SK-N-SH (cell line): Measurements from ENCODE around the gene AUTS2. TPM values are rescaled to one million over a fixed set of nuclear protein-coding genes. Genes with fewer than 3 reads are reported as not detected.

Experiments
- CTCF ChIA-PET: fragments of 300-600, 350-600 bp; formaldehyde crosslinking; extraction: SDS; loops from one replicate; lab custom pipeline; 2021; lab: Yijun Ruan, JAX
- POLR2A ChIA-PET: fragments of 350-600 bp; sonication (Branson Sonifier 250); formaldehyde crosslinking; extraction: SDS; loops from one replicate; lab custom pipeline; 2020; ENCODE audit warnings: antibody characterized with exemption, inconsistent platforms; lab: Yijun Ruan, JAX
- DNase-seq: peaks from one replicate; pipeline ENCODE4 v3.0.0; 2012
- H2AFZ ChIP-seq: fragments of 200-600 bp; sonication (generic); 2 replicates; pipeline ENCODE4 v1.8.1; 2016; ENCODE audit warnings: antibody characterized with exemption, mild to moderate bottlenecking, low read depth
- H3F3A ChIP-seq: fragments of 200-600 bp; sonication (generic); replicated peaks from 2 replicates; pipeline ENCODE3; 2016; ENCODE audit warnings: antibody characterized with exemption, mild to moderate bottlenecking; ENCODE audit not compliant: insufficient read depth
- H3K27ac ChIP-seq, 2 experiments: fragments of 200-500 bp in 1 of 2; fragments of 200-600 bp in 1 of 2; sonication (Bioruptor generic) in 1 of 2; sonication (generic), shearing (Covaris generic) in 1 of 2; 2 replicates each; pipeline versions ENCODE4 v1.5.1 to v1.6.1; 2014 to 2016; ENCODE audit warnings: low read depth in 2 of 2, inconsistent platforms in 1 of 2, low read length in 1 of 2, mild to moderate bottlenecking in 1 of 2, mixed read lengths in 1 of 2
- H3K27me3 ChIP-seq: fragments of 200-600 bp; sonication (generic), shearing (Covaris generic); 2 replicates; pipeline ENCODE4 v1.6.1; 2016; ENCODE audit warnings: mixed run types; ENCODE audit not compliant: insufficient read depth
- H3K36me3 ChIP-seq, 2 experiments: fragments of 200-500 bp in 1 of 2; fragments of 200-600 bp in 1 of 2; sonication (Bioruptor generic) in 1 of 2; sonication (generic) in 1 of 2; replicated peaks in 1 of 2; 2 replicates each; pipeline versions ENCODE3 to v1.5.1; 2014 to 2016; ENCODE audit warnings: low read length in 1 of 2, mild to moderate bottlenecking in 1 of 2; ENCODE audit not compliant: insufficient read depth in 2 of 2, control insufficient read depth in 1 of 2
- H3K4me1 ChIP-seq, 2 experiments: fragments of 200-500 bp in 1 of 2; fragments of 200-600 bp in 1 of 2; sonication (Bioruptor generic) in 1 of 2; sonication (generic), shearing (Covaris generic) in 1 of 2; 2 replicates each; pipeline versions ENCODE4 v1.5.1 to v1.6.1; 2014 to 2016; ENCODE audit warnings: low read depth in 1 of 2, low read length in 1 of 2, mixed run types in 1 of 2; ENCODE audit not compliant: insufficient read depth in 2 of 2, control insufficient read depth in 1 of 2
- H3K4me2 ChIP-seq: fragments of 200-600 bp; sonication (generic), shearing (Covaris generic); 2 replicates; pipeline ENCODE4 v1.6.1; 2017; ENCODE audit warnings: mixed run types
- H3K4me3 ChIP-seq, 2 experiments: fragments of 200-500 bp in 1 of 2; fragments of 200-600 bp in 1 of 2; sonication (Bioruptor generic) in 1 of 2; sonication (generic), shearing (Covaris generic) in 1 of 2; 2 replicates each; pipeline versions ENCODE4 v1.5.1 to v1.8.1; 2014 to 2016; ENCODE audit warnings: low read depth in 2 of 2, inconsistent platforms in 1 of 2, low read length in 1 of 2, mild to moderate bottlenecking in 1 of 2, mixed read lengths in 1 of 2, moderate library complexity in 1 of 2
- H3K79me2 ChIP-seq: fragments of 200-600 bp; sonication (generic); 2 replicates; pipeline ENCODE4 v1.8.1; 2017; ENCODE audit warnings: mild to moderate bottlenecking; ENCODE audit not compliant: insufficient read depth
- H3K9ac ChIP-seq: fragments of 200-600 bp; sonication (generic); 2 replicates; pipeline ENCODE4 v1.6.1; 2017; ENCODE audit warnings: mixed run types
- H3K9me2 ChIP-seq: fragments of 200-600 bp; sonication (generic); 2 replicates; pipeline ENCODE4 v1.6.1; 2017; ENCODE audit warnings: mixed run types
- H3K9me3 ChIP-seq: fragments of 200-600 bp; sonication (generic); 2 replicates; pipeline ENCODE4 v1.6.1; 2017; ENCODE audit warnings: mixed run types, mild to moderate bottlenecking, moderate library complexity
- H4K20me1 ChIP-seq: fragments of 200-600 bp; sonication (generic); 2 replicates; pipeline ENCODE4 v1.6.1; 2017; ENCODE audit warnings: mild to moderate bottlenecking, mixed run types; ENCODE audit not compliant: insufficient read depth
- CTCF ChIP-seq: fragments of 200-600 bp; sonication (generic); IDR thresholded peaks from 2 replicates; pipeline ENCODE4 v1.6.1; 2017; ENCODE audit warnings: antibody characterized with exemption, mild to moderate bottlenecking, moderate library complexity
- ELF1 ChIP-seq: IDR thresholded peaks from 2 replicates; pipeline ENCODE4 v1.4.0; 2012
- EP300 ChIP-seq, 2 experiments: IDR thresholded peaks; 2 replicates each; pipeline versions ENCODE4 v1.4.0 to v1.6.1; 2012; ENCODE audit warnings: borderline replicate concordance in 1 of 2, low read depth in 1 of 2, low read length in 1 of 2
- FOXJ3 ChIP-seq: sonication (generic); formaldehyde crosslinking; IDR thresholded peaks from 2 replicates; pipeline ENCODE4 v1.5.1; 2020; ENCODE audit warnings: mild to moderate bottlenecking, missing genetic modification reagents
- GATA2 ChIP-seq: sonication (generic); formaldehyde crosslinking; IDR thresholded peaks from 2 replicates; pipeline ENCODE4 v1.5.0; 2020; ENCODE audit warnings: mild to moderate bottlenecking, missing genetic modification reagents
- IRF3 ChIP-seq: fragments of 150-350 bp; IDR thresholded peaks from 2 replicates; pipeline ENCODE4 v1.6.1; 2016; ENCODE audit warnings: mild to moderate bottlenecking, low read depth, low read length
- MAX ChIP-seq: IDR thresholded peaks from 2 replicates; pipeline ENCODE4 v1.4.0; 2012; ENCODE audit warnings: low read depth
- MXI1 ChIP-seq: IDR thresholded peaks from 2 replicates; pipeline ENCODE4 v1.6.1; 2012; ENCODE audit warnings: mild to moderate bottlenecking, low read depth, low read length, improper control_type of control experiment
- NRF1 ChIP-seq: IDR thresholded peaks from 2 replicates; pipeline ENCODE4 v1.6.1; 2012; ENCODE audit warnings: low read depth, mild to moderate bottlenecking, low read length
- POLR2AphosphoS5 ChIP-seq: IDR thresholded peaks from 2 replicates; pipeline ENCODE4 v1.6.1; 2012; ENCODE audit warnings: low read depth, low read length
- RCOR1 ChIP-seq: fragments of 150-350 bp; IDR thresholded peaks from 2 replicates; pipeline ENCODE4 v1.6.1; 2017; ENCODE audit warnings: antibody characterized with exemption, low read length
- RFX5 ChIP-seq: IDR thresholded peaks from 2 replicates; pipeline ENCODE4 v1.6.1; 2012; ENCODE audit warnings: mild to moderate bottlenecking, improper control_type of control experiment, low read length
- RXRA ChIP-seq: IDR thresholded peaks from 2 replicates; pipeline ENCODE4 v1.4.0; 2012; ENCODE audit warnings: low read depth, mild to moderate bottlenecking, borderline replicate concordance
- SIN3A ChIP-seq: IDR thresholded peaks from 2 replicates; pipeline ENCODE4 v1.6.1; 2012; ENCODE audit warnings: low read depth, mild to moderate bottlenecking, low read length, moderate library complexity, borderline replicate concordance
- SMC3 ChIP-seq: IDR thresholded peaks from 2 replicates; pipeline ENCODE4 v1.6.1; 2012; ENCODE audit warnings: low read depth, low read length, improper control_type of control experiment
- TCF12 ChIP-seq: IDR thresholded peaks from 2 replicates; pipeline ENCODE4 v1.4.0; 2012
- TEAD4 ChIP-seq: IDR thresholded peaks from 2 replicates; pipeline ENCODE4 v1.4.0; 2012; ENCODE audit warnings: mild to moderate bottlenecking, borderline replicate concordance; ENCODE audit not compliant: insufficient read depth
- USF1 ChIP-seq: IDR thresholded peaks from 2 replicates; pipeline ENCODE4 v1.4.0; 2012; ENCODE audit warnings: low read depth, borderline replicate concordance
- YY1 ChIP-seq: IDR thresholded peaks from 2 replicates; pipeline ENCODE4 v1.4.0; 2012; ENCODE audit warnings: low read depth, mild to moderate bottlenecking
- ZBTB33 ChIP-seq: IDR thresholded peaks from 2 replicates; pipeline ENCODE4 v1.4.0; 2012; ENCODE audit warnings: low read depth, borderline replicate concordance
- WGBS: methylation state at CpG from one replicate; pipeline ENCODE4 v1.1.6; 2017; ENCODE audit warnings: low lambda C conversion rate; 5-methylcytosine and 5-hydroxymethylcytosine counted together
- polyA plus RNA-seq, 3 experiments: library from polyadenylated mRNA; depleted of rRNA; stranded (reverse); fragments of >200 nt; gene quantifications; 2 replicates each; pipeline ENCODE4 v1.2.3, GENCODE V29; 2012

The AUTS2 gene
- polyA plus RNA-seq, 1 of the 3 experiments (the other 2 are of a cell fraction): 15.6 TPM

- Histone ChIP-seq H3K9me3 (no peaks in the 10 kb centered on the region), H3K27ac (no peak overlapping the region), H3K27me3 (0 out of 2 replicates have a peak, but pooled peaks cover 3% of the 10 kb centered on the region), H3K9me2 (no peaks in the 10 kb centered on the region), H3K4me2 (no peak overlapping the region), H2AFZ (no peak overlapping the region), H3K4me3 (0 out of 4 replicates have a peak overlapping the region, but pooled peaks of 1 of the 2 experiments have one; percentile 8), H3K36me3 (no peaks in the 10 kb centered on the region), H3F3A (no peaks in the 10 kb centered on the region), H3K4me1 (no peaks in the 10 kb centered on the region; a peak in 1 of 4 replicates), H4K20me1 (no peaks in the 10 kb centered on the region), H3K9ac (no peak overlapping the region), H3K79me2 (no peaks in the 10 kb centered on the region)
- WGBS: 39% methylated on average over 6 of the region's 6 CpGs
- POLR2A ChIA-PET: no interaction called here
- TF ChIP-seq SMC3 (no peak), NRF1 (no peak), EP300 (IDR thresholded peaks at IDR 0.05; ENCODE audit: borderline replicate concordance in 1 of 2, low read depth in 1 of 2, low read length in 1 of 2) (no peak), TCF12 (no peak), IRF3 (no peak), YY1 (no peak), RFX5 (no peak), USF1 (no peak), GATA2 (no peak), TEAD4 (no peak), ELF1 (no peak), POLR2AphosphoS5 (no peak), MAX (no peak), RXRA (no peak), RCOR1 (no peak), ZBTB33 (no peak), CTCF (no peak), FOXJ3 (CRISPR knock-in tag) (no peak), SIN3A (no peak), MXI1 (no peak)
- DNase-seq: no peak
- CTCF ChIA-PET: interaction anchor here (1.3 to 3.5 kb wide), 2 partner anchors 13 to 20 kb away, joined by 3 to 20 read pairs; no protein-coding TSS in a partner anchor
Measured at GRCh38 chr7:70808876-70809275, 1210.6 kb downstream of the AUTS2 start.
